H9 (cell line): ENCODE measurements around the gene ARHGAP31. TPM values are rescaled to one million over a fixed set of nuclear protein-coding genes. Genes with fewer than 3 reads are reported as not detected.
"Not testable (repeated sequence)": the region's sequence is repeated elsewhere in the genome, so short reads cannot be mapped to it uniquely, and the experiment has no call there.

Experiments used
- DNase-seq: peaks from one replicate; pipeline ENCODE4 v3.0.0-alpha.2; 2017
- H2AFZ ChIP-seq: one replicate; pipeline ENCODE4 v1.6.1; 2013; ENCODE audit warnings: mild to moderate bottlenecking, low read length, control low read depth, moderate library complexity
- H2AK5ac ChIP-seq: 2 replicates; pipeline ENCODE4 v1.6.1; 2013; ENCODE audit warnings: low read length, control low read depth, mixed read lengths; ENCODE audit not compliant: insufficient read length
- H2BK120ac ChIP-seq: one replicate; pipeline ENCODE4 v1.6.1; 2013; ENCODE audit warnings: low read depth, mild to moderate bottlenecking, low read length, control low read depth, inconsistent platforms; ENCODE audit not compliant: poor library complexity, severe bottlenecking
- H2BK12ac ChIP-seq: 2 replicates; pipeline ENCODE4 v1.6.1; 2013; ENCODE audit warnings: low read length, control low read depth, mixed read lengths, low read depth; ENCODE audit not compliant: insufficient read length
- H2BK15ac ChIP-seq: 2 replicates; pipeline ENCODE4 v1.6.1; 2013; ENCODE audit warnings: low read depth, low read length, control low read depth
- H2BK20ac ChIP-seq: one replicate; pipeline ENCODE4 v1.6.1; 2013; ENCODE audit warnings: low read depth, mild to moderate bottlenecking, low read length, control low read depth, inconsistent platforms; ENCODE audit not compliant: poor library complexity, severe bottlenecking
- H2BK5ac ChIP-seq: 2 replicates; pipeline ENCODE4 v1.6.1; 2013; ENCODE audit warnings: low read length, control low read depth, mixed read lengths; ENCODE audit not compliant: insufficient read length
- H3K14ac ChIP-seq: 2 replicates; pipeline ENCODE4 v1.6.1; 2013; ENCODE audit warnings: low read length, control low read depth; ENCODE audit not compliant: insufficient read depth
- H3K18ac ChIP-seq: 2 replicates; pipeline ENCODE4 v1.6.1; 2013; ENCODE audit warnings: low read depth, mild to moderate bottlenecking, mixed read lengths, low read length, control low read depth; ENCODE audit not compliant: insufficient read length
- H3K23ac ChIP-seq: 2 replicates; pipeline ENCODE4 v1.6.1; 2013; ENCODE audit warnings: low read length, control low read depth, mixed read lengths, low read depth; ENCODE audit not compliant: insufficient read length
- H3K23me2 ChIP-seq: 2 replicates; pipeline ENCODE4 v1.6.1; 2013; ENCODE audit warnings: low read depth, mild to moderate bottlenecking, mixed read lengths, low read length, control low read depth; ENCODE audit not compliant: insufficient read length, poor library complexity, severe bottlenecking
- H3K27ac ChIP-seq: 2 replicates; pipeline ENCODE4 v1.5.1; 2013; ENCODE audit warnings: low read length, control low read depth, mixed read lengths, low read depth; ENCODE audit not compliant: insufficient read length
- H3K27me3 ChIP-seq: 2 replicates; pipeline ENCODE4 v1.6.1; 2013; ENCODE audit warnings: low read length, control low read depth, inconsistent platforms; ENCODE audit not compliant: insufficient read depth
- H3K4ac ChIP-seq: 2 replicates; pipeline ENCODE4 v1.6.1; 2013; ENCODE audit warnings: low read depth, mild to moderate bottlenecking, control low read depth, inconsistent platforms, low read length, moderate library complexity
- H3K4me1 ChIP-seq: 2 replicates; pipeline ENCODE4 v1.6.1; 2013; ENCODE audit warnings: low read length, control low read depth, inconsistent platforms; ENCODE audit not compliant: insufficient read depth
- H3K4me2 ChIP-seq: 2 replicates; pipeline ENCODE4 v1.6.1; 2013; ENCODE audit warnings: low read length, control low read depth, mixed read lengths; ENCODE audit not compliant: insufficient read length, insufficient read depth
- H3K56ac ChIP-seq: 2 replicates; pipeline ENCODE4 v1.6.1; 2013; ENCODE audit warnings: low read depth, mild to moderate bottlenecking, mixed read lengths, low read length, control low read depth; ENCODE audit not compliant: insufficient read length
- H3K79me1 ChIP-seq: 2 replicates; pipeline ENCODE4 v1.6.1; 2013; ENCODE audit warnings: low read depth, mild to moderate bottlenecking, moderate library complexity, low read length, control low read depth, inconsistent platforms; ENCODE audit not compliant: insufficient read depth, poor library complexity, severe bottlenecking
- H3K79me2 ChIP-seq: 2 replicates; pipeline ENCODE4 v1.6.1; 2013; ENCODE audit warnings: low read length, control low read depth, inconsistent platforms; ENCODE audit not compliant: insufficient read depth
- H3K9ac ChIP-seq: 2 replicates; pipeline ENCODE4 v1.6.1; 2013; ENCODE audit warnings: low read length, control low read depth, mixed read lengths; ENCODE audit not compliant: insufficient read length; ENCODE audit errors: extremely low read depth
- H3K9me3 ChIP-seq: one replicate; pipeline ENCODE4 v1.6.1; 2013; ENCODE audit warnings: low read depth, low read length, inconsistent platforms; ENCODE audit not compliant: control insufficient read depth
- H3T11ph ChIP-seq: one replicate; pipeline ENCODE4 v1.6.1; 2013; ENCODE audit warnings: mild to moderate bottlenecking, low read length, control low read depth, inconsistent platforms
- H4K20me1 ChIP-seq: one replicate; pipeline ENCODE4 v1.6.1; 2013; ENCODE audit not compliant: control insufficient read depth, insufficient read length, insufficient read depth
- H4K5ac ChIP-seq: 2 replicates; pipeline ENCODE4 v1.6.1; 2013; ENCODE audit warnings: low read depth, mild to moderate bottlenecking, mixed read lengths, low read length, control low read depth; ENCODE audit not compliant: insufficient read length
- H4K8ac ChIP-seq: replicated peaks from 2 replicates; pipeline ENCODE4 v1.6.1; 2013; ENCODE audit warnings: low read length, control low read depth, mixed read lengths, low read depth; ENCODE audit not compliant: insufficient read length
- H4K91ac ChIP-seq: 2 replicates; pipeline ENCODE4 v1.6.1; 2013; ENCODE audit warnings: low read depth, mild to moderate bottlenecking, moderate library complexity, mixed read lengths, low read length, control low read depth; ENCODE audit not compliant: insufficient read length
- H3K27ac Mint-ChIP-seq, 3 experiments: 2 replicates in 2 of 3; 3 replicates in 1 of 3; pipeline ENCODE4 v1.8.0; 2020 to 2021; ENCODE audit warnings: mixed read lengths in 3 of 3, mild to moderate bottlenecking in 1 of 3, moderate library complexity in 1 of 3
- H3K27me3 Mint-ChIP-seq: 2 replicates; pipeline ENCODE4 v1.8.0; 2021; ENCODE audit warnings: low read depth, mild to moderate bottlenecking, moderate library complexity, mixed read lengths
- H3K36me3 Mint-ChIP-seq, 3 experiments: 2 replicates in 2 of 3; 3 replicates in 1 of 3; pipeline ENCODE4 v1.8.0; 2020 to 2021; ENCODE audit warnings: low read depth in 3 of 3, mixed read lengths in 3 of 3; ENCODE audit not compliant: insufficient read depth in 1 of 3
- H3K4me1 Mint-ChIP-seq, 2 experiments: 2 replicates each; pipeline ENCODE4 v1.8.0; 2020; ENCODE audit warnings: mixed read lengths in 2 of 2
- H3K4me3 Mint-ChIP-seq, 2 experiments: 2 replicates in 1 of 2; 3 replicates in 1 of 2; pipeline ENCODE4 v1.8.0; 2020 to 2021; ENCODE audit warnings: mild to moderate bottlenecking in 2 of 2, mixed read lengths in 2 of 2, moderate library complexity in 1 of 2
- H3K9me3 Mint-ChIP-seq, 2 experiments: 2 replicates in 1 of 2; 3 replicates in 1 of 2; pipeline ENCODE4 v1.8.0; 2020; ENCODE audit warnings: mild to moderate bottlenecking in 2 of 2, mixed read lengths in 2 of 2, moderate library complexity in 1 of 2
- CTCF ChIP-seq: fragments of 200-600 bp; sonication (generic); conservative IDR thresholded peaks from 3 replicates; pipeline ENCODE4 v1.8.0; 2021; ENCODE audit warnings: antibody characterized with exemption, mild to moderate bottlenecking
- WGBS: extraction: QIAGEN DNeasy Blood & Tissue Kit; methylation state at CpG from one replicate; pipeline ENCODE4 v1.1.7; 2013; ENCODE audit warnings: missing lambda C conversion rate, low lambda C conversion rate, mixed read lengths; ENCODE audit not compliant: insufficient read length; ENCODE audit errors: extremely low coverage; 5-methylcytosine and 5-hydroxymethylcytosine counted together
- total RNA-seq: library from RNA; stranded (reverse); gene quantifications from 2 replicates; pipeline ENCODE4 v1.2.1, GENCODE V29; 2021

Gene ARHGAP31
- total RNA-seq, 1 experiment from 2014 or later: 2.2 TPM

- H4K20me1 ChIP-seq: no peaks in the 10 kb centered on the region
- no peak overlapping the region for H3K9ac ChIP-seq
- H2BK120ac ChIP-seq: peak overlapping the region; percentile 38
- H3K4me2 ChIP-seq: no peak overlapping the region
- H2AK5ac ChIP-seq: no peak overlapping the region
- no peak overlapping the region for H4K8ac ChIP-seq
- H3K4me1 ChIP-seq: peaks cover 20% of the 10 kb centered on the region
- H3K4ac ChIP-seq: no peak overlapping the region
- no peak overlapping the region for H2BK15ac ChIP-seq
- H3K27me3 ChIP-seq: no peaks in the 10 kb centered on the region
- no peak for DNase-seq
- no peak overlapping the region for H3K18ac ChIP-seq
- no peak overlapping the region for H2BK20ac ChIP-seq
- H3K36me3 Mint-ChIP-seq: peaks cover 0 to 3% (median 2%) of the 10 kb centered on the region in 3 experiments; a peak in 3 of 7 replicates
- no peak overlapping the region for H4K91ac ChIP-seq
- peak; percentile 38; the same call in 1 of the 3 replicates for TF ChIP-seq CTCF
- H3T11ph ChIP-seq: no peak overlapping the region
- peak overlapping the region; percentile 15 to 72 (median 37); a peak in 4 of 7 replicates for H3K27ac Mint-ChIP-seq
- no peak overlapping the region for H3K14ac ChIP-seq
- no peaks in the 10 kb centered on the region for H3K79me1 ChIP-seq
- H3K4me1 Mint-ChIP-seq: peaks cover 61 to 65% of the 10 kb centered on the region in 2 experiments
- WGBS: no CpG with 5 or more reads among the region's 6 CpGs
- no peak overlapping the region for H3K27ac ChIP-seq
- no peak overlapping the region for H2BK5ac ChIP-seq
- H3K23me2 ChIP-seq: no peaks in the 10 kb centered on the region
- H3K9me3 Mint-ChIP-seq: peaks cover 5 to 6% of the 10 kb centered on the region in 2 experiments; a peak in 4 of 5 replicates
- no peaks in the 10 kb centered on the region for H3K79me2 ChIP-seq
- no peak overlapping the region for H2BK12ac ChIP-seq
- H4K5ac ChIP-seq: no peak overlapping the region
- H2AFZ ChIP-seq: no peak overlapping the region
- no peak overlapping the region for H3K23ac ChIP-seq
- no peak overlapping the region for H3K4me3 Mint-ChIP-seq
- H3K56ac ChIP-seq: no peak overlapping the region
- H3K9me3 ChIP-seq: no peaks in the 10 kb centered on the region
- no peaks in the 10 kb centered on the region for H3K27me3 Mint-ChIP-seq
These were observed 58.8 kb downstream of the ARHGAP31 start for GRCh38 chr3:119352863-119353527.

- H3K4me1 ChIP-seq: peaks cover 24% of the 10 kb centered on the region
- not testable (repeated sequence) for H3K27me3 Mint-ChIP-seq, H3K23me2 ChIP-seq, H3K56ac ChIP-seq, H3K79me2 ChIP-seq, H3K4me3 Mint-ChIP-seq, H3K4ac ChIP-seq, H4K8ac ChIP-seq, H3K9ac ChIP-seq, H3K9me3 Mint-ChIP-seq, H2BK20ac ChIP-seq, DNase-seq, H4K91ac ChIP-seq, H3T11ph ChIP-seq, H3K36me3 Mint-ChIP-seq, H2BK5ac ChIP-seq, H3K27ac Mint-ChIP-seq, H3K18ac ChIP-seq, H3K4me2 ChIP-seq, H3K23ac ChIP-seq, H2AFZ ChIP-seq, H2BK12ac ChIP-seq, H2AK5ac ChIP-seq, H2BK15ac ChIP-seq, H4K20me1 ChIP-seq, H3K27me3 ChIP-seq, H3K27ac ChIP-seq, H4K5ac ChIP-seq, H2BK120ac ChIP-seq, H3K14ac ChIP-seq, H3K79me1 ChIP-seq, H3K9me3 ChIP-seq
- WGBS: no CpG with 5 or more reads among the region's 5 CpGs
- peaks cover 54 to 58% of the 10 kb centered on the region in 2 experiments for H3K4me1 Mint-ChIP-seq
These were observed 61.4 kb downstream of the ARHGAP31 start for GRCh38 chr3:119355608-119356007.
